ENCODE results near the gene RANBP2. TPM values are rescaled to one million over a fixed set of nuclear protein-coding genes. Genes with fewer than 3 reads are reported as not detected.
A peak's percentile ranks its signal among the peaks of the same experiment; 100 is the strongest.

Gene RANBP2
- total and polyA plus RNA-seq, 9 of the 15 experiments (the other 6 are each of a cell fraction or from before 2014, with no cell fraction given) = 11.7 to 97.4 (median 48.1) TPM

- Histone ChIP-seq H3K9me3 (replicated peaks; ENCODE audit: control insufficient read depth, insufficient read depth, low read depth, low read length) (peaks cover 14% of the 10 kb centered on the region), H3K27me3 (ENCODE audit: control insufficient read depth in 2 of 2, insufficient read depth in 2 of 2, low read length in 2 of 2) (no peaks in the 10 kb centered on the region), H3K4me1 (replicated peaks in 1 of 2; ENCODE audit: control insufficient read depth in 2 of 2, insufficient read depth in 2 of 2, low read length in 2 of 2) (no peaks in the 10 kb centered on the region), H3K9me1 (ENCODE audit: control insufficient read depth, insufficient read depth, low read length) (no peaks in the 10 kb centered on the region), H3K9ac (ENCODE audit: insufficient read depth in 1 of 2, low read depth in 2 of 2, low read length in 2 of 2) (no peak overlapping the region), H3K27ac (ENCODE audit: extremely low read depth, low read depth, low read length) (no peak overlapping the region), H2AFZ (ENCODE audit: low read depth, low read length) (no peak overlapping the region), H3K79me2 (ENCODE audit: control insufficient read depth, insufficient read depth, low read length) (peaks cover 34% of the 10 kb centered on the region), H3K4me2 (ENCODE audit: insufficient read depth, low read length) (no peak overlapping the region), H3K36me3 (ENCODE audit: control insufficient read depth, insufficient read depth, low read length) (peaks cover 73% of the 10 kb centered on the region), H3K4me3 (no peak overlapping the region), H4K20me1 (replicated peaks; ENCODE audit: control insufficient read depth, insufficient read depth, low read length) (no peaks in the 10 kb centered on the region)
- in situ Hi-C loops (cut with MboI) (no loop called here), intact Hi-C loops (cut with micrococcal nuclease) (no loop called here)
- FAIRE-seq (no peak), DNase-seq (ENCODE audit: extremely low read depth in 1 of 4, low spot score in 3 of 4) (no peak), ATAC-seq (no peak)
- ChIA-PET POLR2A (no interaction called here), CTCF (ENCODE audit: low intra/inter-chr PET ratio) (no interaction called here)
- WGBS (ENCODE audit: insufficient coverage, low coverage, missing lambda C conversion rate) = 96% methylated on average over 3 of the region's 3 CpGs
- TF ChIP-seq RBM25 (IDR thresholded peaks at IDR 0.05; ENCODE audit: low read depth, low read length, severe bottlenecking) (peak; percentile 27), ATF3 (IDR thresholded peaks at IDR 0.05) (peak; percentile 26; the same call in 1 of the 2 replicates), ATF3 (CRISPR knock-in tag; conservative IDR thresholded peaks at IDR 0.05) (no peak), CEBPZ (IDR thresholded peaks at IDR 0.05; ENCODE audit: borderline replicate concordance, low read depth, low read length) (no peak), CBX3 (IDR thresholded peaks at IDR 0.05; ENCODE audit: borderline replicate concordance in 1 of 2, low read length in 2 of 2) (peak in 1 of 2 experiments; percentile 45; a peak in 1 of 3 replicates)
- no TSS peak for BruUV-seq (replicated peaks)
These were observed 90.7 kb downstream of the RANBP2 start for GRCh38 chr2:108809936-108810335.
